Right renal pelvis (tissue), 4 donors: ENCODE data around the gene GALNT9. TPM values are rescaled to one million over a fixed set of nuclear protein-coding genes. Genes with fewer than 3 reads are reported as not detected.
A peak's percentile ranks its signal among the peaks of the same experiment; 100 is the strongest.

Source experiments
- DNase-seq, 4 donors: peaks; one replicate each; pipeline ENCODE4 v3.0.0-alpha.2; 2013; ENCODE audit warnings: low read depth in 4 of 4, low spot score in 3 of 4, missing footprints in 1 of 4
- polyA plus RNA-seq, 4 donors: library from polyadenylated mRNA; unstranded; fragments of 120-200 nt; gene quantifications; one replicate each; pipeline ENCODE4 v1.2.1, GENCODE V29; 2013; ENCODE audit not compliant: insufficient read length in 4 of 4

The GALNT9 gene
- polyA plus RNA-seq, 4 donors, result 7.7 to 8.8 (median 8.4) TPM

DNA sequence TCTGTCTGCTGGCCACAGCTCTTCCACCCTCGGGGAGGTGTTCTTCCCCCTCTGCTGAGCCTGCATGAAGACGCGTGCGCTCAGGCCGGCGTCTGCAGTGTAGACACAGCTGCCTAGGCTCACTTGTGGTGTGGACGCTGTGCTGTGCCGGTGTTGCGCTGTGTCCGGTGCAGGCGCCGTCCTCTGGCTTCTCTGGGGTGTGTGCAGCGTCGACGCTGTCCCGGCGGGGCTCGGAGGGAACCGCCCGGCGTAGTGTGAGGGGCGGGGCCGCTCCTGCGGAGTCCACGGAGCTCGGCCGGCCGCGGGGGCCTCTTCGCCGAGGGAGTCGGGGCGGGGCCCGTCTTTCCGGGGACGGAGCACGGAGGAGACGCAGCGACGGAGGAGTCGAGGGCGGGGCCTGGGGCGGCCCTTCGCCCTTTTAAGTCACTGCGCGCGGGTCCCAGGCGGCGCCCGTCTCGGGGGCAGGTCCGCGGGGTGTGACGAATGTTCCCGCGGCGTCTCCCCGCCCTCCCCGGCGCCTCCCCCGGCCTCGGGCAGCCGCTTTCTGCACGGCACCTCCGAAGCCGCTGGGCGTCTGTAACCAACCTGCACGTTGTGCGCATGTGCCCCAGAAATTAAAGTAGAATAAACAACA, 139.9 kb downstream of the GALNT9 start:
- peak in 1 of 4 donors; percentile 60 for DNase-seq

DNA sequence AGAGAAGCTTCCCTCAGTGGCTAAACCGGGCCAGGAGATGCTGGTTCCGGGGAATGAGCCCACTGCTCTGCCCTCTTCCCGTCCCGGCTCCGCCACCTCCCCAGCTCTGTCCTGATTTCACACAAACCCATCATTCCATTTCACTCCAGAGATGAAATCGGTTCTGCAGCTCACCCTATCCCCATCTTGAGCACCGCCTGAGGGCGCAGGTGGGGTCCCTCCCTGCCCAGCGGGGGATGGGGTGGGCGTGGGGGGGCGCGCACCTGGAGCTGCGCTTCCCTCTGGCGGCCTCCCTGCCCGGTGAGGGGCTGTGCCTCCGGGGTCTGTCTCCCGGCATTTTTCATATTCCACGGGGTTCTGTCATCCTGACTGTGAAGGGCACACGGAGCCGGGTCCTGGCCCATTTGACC, 140.5 kb downstream of the GALNT9 start:
- DNase-seq, result no peak

DNA sequence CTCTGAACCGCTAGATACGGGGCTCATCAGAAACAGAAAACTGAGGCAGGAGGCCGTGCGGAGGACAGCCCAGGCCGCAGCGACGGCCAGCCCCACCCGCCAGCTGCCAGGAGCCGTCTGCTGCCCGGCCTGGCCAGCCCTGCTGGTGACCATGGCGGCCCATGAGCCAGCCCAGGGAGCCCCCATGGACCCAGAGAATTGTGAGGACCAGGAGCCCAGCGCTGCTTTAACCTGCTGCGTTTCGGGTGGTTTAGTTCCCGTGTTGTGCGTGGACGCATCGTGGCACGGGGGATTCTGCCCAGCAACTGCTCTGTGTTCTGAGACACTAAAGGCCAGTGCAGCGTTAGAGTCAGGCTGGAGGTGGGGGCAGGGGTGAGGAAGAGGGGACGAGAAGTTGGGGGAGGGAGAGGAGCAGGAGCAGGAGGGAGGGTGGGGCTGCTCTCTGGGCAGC, 140.9 kb downstream of the GALNT9 start:
- DNase-seq, result no peak

- DNase-seq, result no peak
These were observed 141.5 kb downstream of the GALNT9 start for GRCh38 chr12:132187646-132188450.

DNA sequence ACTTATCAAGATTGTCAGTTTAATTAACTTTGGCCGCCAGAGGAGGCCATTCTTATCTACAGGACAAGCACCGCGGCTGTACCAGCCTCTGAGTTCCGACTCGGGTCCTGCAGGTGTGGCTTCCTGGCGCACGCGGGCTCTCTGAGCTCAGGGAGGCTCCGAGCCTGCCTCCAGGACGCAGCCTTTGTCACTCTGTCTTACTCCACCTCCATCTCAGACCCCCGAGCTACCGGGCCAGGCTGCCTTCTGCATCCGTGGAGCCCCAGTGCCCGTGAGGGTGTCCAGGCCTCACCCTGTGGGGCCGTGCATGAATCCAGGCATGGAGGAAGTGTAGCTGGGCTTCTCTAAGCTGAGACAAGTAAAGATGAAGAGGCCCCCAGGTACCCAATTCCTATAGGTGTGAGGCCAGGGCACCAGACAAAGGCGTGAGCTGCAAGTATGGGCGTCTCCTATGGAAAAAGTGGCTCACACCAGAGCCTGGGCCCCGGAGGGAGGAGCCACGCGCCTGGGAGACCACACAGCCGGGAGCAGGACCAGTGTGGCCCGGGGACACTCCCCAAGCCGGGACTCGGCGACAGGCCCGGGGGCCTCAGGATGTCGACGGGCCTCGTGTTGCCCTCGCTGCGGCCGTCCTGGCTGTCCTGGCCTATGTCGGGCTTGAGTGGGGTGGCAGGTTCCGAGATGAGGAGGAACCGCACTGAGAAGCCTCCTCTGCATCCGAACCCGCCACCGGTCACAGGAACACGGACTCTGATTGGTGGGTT, 142.3 kb downstream of the GALNT9 start:
- no peak for DNase-seq

GRCh38 chr12:132186208-132186856, 143.1 kb downstream of the GALNT9 start:
- DNase-seq, result no peak

DNA sequence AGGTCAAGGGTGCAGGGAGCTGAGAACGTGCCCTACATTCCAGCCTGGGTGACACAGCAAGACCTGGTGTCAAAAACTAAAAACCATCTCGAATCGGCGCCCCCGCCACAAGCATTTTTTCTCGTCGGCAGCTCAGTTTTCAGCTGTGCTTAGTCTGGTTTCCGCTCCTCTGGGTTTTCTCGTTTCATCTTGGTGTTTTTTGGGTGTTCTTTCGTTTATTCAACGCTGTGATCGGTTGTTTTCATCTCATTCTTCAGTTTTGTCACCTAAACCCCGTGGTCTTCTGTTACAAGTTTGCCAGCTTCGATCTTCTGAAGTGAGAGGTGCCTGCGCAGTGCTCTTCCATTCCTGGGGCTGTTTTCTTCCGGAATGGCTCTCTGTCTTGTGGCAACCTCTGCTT, 143.7 kb downstream of the GALNT9 start:
- no peak for DNase-seq

- no peak for DNase-seq
These were observed 146.6 kb downstream of the GALNT9 start for GRCh38 chr12:132182711-132183365.

DNA sequence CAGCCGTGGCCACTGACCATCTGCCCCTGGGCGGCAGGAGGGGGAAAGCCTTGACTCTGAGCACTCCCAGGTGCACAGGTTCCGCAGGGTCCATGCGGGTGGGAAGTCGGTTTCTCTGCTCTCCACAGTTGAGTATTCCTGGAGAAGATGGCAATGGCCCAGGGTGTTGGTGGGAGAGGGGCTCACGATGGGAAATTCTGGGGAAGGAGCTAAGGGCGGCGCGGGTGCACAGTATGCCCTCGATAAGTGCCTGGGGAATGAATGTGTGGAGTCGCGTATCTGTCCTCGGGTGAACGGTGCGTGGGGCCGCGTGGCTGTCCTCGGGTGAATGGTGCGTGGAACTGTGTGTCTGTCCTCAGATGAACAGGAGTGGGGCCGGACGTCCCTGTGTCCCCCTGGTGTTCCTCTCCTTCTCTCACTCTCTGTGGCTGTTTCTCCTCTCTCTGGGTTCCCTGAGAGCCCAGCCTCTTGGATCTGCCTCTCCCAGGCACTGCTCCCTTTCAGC, 147.1 kb downstream of the GALNT9 start:
- DNase-seq, result no peak

- DNase-seq, result no peak
These were observed 147.7 kb downstream of the GALNT9 start for GRCh38 chr12:132181570-132182200.

DNA sequence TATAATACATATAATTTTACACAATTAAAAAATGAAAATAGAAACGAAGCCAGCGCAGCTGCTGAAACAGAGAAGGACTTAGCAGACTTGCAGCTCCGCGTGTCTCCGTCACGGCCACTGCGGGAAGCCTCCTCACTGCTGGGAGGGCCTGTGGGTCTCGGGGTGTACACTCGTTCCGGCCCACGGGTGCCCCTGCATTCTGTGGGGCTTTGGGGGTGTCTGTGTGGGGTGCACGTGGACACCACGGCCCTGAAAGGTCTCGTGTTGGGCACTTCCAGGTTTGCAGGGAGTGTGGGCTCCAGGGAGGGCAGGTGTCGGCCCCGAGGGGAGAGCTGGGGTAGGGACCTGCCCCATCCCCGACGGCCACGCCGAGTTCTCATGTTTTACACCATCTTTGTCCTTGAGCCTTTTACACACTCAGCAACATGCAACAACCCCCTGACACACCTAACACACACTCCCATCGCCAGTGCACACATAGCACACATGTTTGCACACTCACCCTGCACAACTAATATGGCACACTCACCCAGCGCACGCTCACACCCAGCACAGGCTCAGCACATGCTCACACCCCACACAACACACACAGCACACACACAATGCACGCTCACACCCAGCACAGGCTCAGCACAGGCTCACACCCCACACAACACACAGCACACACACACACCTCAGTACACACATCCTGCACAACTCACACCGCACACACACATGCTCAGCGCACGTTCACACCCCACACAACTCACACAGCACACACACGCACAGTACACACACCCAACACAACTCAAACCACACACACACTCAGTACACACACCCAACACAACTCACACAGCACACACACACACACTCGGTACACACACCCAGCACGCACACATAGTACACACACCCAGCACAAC, 148.5 kb downstream of the GALNT9 start:
- no peak for DNase-seq

GRCh38 chr12:132179431-132180362, 149.7 kb downstream of the GALNT9 start:
- no peak for DNase-seq

DNA sequence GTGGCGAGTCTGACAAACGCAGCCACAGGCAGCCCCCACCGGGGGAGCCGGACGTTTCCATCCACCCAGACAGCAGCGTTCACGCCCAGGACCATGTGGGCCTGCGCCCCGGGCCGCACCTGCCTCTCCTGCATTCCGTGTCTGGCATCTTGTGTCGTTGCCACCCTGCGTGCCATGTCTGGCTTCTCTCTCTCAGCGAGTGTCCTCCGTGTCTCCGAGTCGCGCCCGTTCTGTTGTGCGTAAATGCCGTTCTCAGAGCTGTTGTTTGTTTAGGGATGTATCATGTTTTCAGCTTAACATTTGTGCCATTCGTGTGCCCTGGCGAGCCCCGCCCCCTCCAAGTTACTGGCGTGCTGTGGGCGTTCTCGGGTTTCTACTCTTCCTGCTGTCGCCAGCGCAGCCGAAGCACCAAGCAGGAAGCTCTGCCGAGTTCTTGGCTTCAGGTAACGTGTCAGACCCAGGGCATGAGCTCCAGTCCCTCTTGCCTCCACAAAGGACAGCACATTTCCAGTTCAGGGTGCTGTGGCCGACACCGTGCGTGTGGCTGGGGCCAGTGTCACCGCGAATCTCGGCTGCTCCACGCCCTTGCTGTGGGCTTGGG, 150.5 kb downstream of the GALNT9 start:
- DNase-seq, result no peak

GRCh38 chr12:132178316-132178715, 151.1 kb downstream of the GALNT9 start:
- no peak for DNase-seq

GRCh38 chr12:132176920-132177551, 152.4 kb downstream of the GALNT9 start:
- no peak for DNase-seq

DNA sequence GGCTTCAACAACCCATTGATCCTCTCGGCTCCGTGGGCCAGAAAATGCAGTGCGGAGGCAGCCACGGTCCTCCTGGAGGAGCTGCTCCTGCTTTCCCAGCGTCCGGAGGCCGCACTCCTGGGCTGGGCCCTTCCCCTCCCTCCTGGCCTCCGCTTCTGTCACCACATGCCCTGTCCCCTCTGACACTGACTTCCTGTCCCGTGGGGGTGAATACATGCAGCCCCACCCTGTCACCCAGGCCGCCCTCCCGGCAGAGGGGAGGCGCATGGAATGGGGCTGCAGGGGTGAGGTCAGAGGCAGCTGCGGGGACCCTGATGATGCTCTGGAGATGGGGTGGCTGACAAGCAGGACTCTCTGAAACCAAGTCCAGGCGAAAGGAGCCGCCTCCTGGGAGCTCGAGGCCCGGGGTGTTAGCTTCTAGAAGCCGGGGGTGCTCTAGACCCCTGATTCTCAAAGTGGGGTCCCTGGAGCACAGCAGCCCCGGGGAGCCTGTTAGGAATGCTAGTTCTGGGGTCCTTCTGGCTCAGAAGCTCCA, 152.9 kb downstream of the GALNT9 start:
- DNase-seq, result no peak
